ENCODE data around the gene CCDC196.
A peak's percentile ranks its signal among the peaks of the same experiment; 100 is the strongest.

- TF ChIP-seq POLR2A (IDR thresholded peaks at IDR 0.05) (no peak), CTCF (IDR thresholded peaks at IDR 0.05) (peak; percentile 40 to 63 (median 61)), POLR2AphosphoS5 (IDR thresholded peaks at IDR 0.05; ENCODE audit: insufficient read depth in 1 of 2, low read depth in 1 of 2) (no peak)
Observed at GRCh38 chr14:66495218-66496098, 9.3 kb downstream of the CCDC196 start.
